HG02610 (cell line): ENCODE data around the gene CDKN1A.
"Not testable (repeated sequence)": the region's sequence is repeated elsewhere in the genome, so short reads cannot be mapped to it uniquely, and the experiment has no call there.

ENCODE experiments used
- ATAC-seq: cut with Tn5 transposase; IDR thresholded peaks from one replicate; pipeline ENCODE4 v1.9.1; 2021; ENCODE audit warnings: mild to moderate bottlenecking, moderate library complexity; ENCODE audit not compliant: unreplicated experiment

The CDKN1A gene

DNA sequence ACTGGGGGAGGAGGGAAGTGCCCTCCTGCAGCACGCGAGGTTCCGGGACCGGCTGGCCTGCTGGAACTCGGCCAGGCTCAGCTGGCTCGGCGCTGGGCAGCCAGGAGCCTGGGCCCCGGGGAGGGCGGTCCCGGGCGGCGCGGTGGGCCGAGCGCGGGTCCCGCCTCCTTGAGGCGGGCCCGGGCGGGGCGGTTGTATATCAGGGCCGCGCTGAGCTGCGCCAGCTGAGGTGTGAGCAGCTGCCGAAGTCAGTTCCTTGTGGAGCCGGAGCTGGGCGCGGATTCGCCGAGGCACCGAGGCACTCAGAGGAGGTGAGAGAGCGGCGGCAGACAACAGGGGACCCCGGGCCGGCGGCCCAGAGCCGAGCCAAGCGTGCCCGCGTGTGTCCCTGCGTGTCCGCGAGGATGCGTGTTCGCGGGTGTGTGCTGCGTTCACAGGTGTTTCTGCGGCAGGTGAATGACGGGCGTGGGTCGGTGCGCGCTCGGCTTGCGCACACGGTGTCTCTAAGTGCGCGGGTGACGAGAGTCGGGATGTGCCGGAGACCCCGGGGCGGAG, at the start of gene CDKN1A:
CDKN1A (plus strand) TSS at position 227 of the 555 bp plus-strand sequence. CDS start 5,388 bp downstream, outside the sequence.
- peak; percentile 50 for ATAC-seq

DNA sequence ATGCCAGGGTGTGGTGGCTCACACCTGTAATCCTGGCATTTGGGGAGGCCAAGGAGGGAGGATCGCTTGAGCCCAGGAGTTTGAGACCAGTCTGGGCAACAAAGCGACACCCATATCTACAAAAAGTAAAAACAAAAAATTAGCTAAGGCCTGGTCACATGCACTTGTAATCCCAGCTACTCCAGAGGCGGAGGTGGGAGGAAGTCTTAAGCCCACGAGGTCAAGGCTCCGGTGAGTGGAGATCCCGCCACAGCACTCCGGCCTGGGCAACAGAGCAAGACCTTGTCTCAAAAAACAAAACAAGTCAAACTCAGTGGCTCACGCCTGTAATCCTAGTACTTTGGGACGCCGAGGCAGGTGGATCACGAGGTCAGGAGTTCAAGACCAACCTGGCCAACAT, 48.7 kb upstream of the CDKN1A start:
- ATAC-seq: no peak

DNA sequence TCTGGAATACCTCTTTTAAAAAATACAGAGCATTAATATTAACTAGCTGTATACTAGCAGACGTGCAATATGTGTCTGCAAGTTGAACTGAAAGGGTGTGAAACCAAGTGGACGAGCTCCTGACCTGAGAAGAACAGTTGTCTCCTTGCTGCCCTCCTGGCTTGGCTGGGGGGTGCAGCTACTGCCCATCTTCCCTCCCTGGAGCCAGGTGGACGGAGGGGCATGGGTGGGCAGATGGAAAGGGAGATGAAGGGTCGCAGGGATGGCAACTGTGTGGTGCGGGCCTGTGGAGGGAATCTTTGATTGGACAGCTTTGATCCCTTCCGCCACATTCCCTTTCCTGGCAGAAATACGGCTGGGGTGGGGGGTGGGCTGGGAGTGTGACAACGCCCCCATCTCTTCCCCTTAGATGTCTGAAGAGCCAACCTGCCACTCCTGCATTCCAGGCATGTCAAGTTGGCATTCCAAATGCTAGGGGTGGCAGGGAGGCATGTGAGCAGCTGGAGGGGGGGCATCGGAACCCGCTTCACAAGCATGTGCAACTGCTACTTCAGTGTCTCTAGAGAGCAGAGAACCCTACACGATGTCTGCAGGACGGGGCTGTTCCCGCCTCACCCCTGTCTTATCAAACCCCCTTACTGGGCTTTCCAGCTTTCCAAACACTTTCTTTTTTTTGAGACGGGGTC, 47.0 kb upstream of the CDKN1A start:
- ATAC-seq: no peak

DNA sequence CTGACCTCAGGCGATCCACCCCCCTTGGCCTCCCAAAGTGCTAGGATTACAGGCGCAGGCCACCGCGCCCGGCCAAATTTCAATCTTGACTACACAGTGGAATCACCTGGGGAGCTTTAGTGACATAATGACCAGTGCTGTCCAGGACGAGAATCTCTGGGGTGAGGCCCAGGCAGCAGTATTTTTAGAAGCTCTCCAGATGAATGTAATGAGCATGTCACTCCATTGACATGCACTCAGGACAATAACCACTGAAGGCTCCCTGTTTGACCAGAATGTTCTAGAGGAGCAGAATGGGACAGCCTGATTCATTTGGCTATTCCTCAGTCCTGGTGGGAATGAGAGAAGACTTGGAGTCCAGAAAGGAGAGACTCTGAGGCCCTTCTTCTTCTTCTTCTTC, 45.1 kb upstream of the CDKN1A start:
- ATAC-seq: no peak

DNA sequence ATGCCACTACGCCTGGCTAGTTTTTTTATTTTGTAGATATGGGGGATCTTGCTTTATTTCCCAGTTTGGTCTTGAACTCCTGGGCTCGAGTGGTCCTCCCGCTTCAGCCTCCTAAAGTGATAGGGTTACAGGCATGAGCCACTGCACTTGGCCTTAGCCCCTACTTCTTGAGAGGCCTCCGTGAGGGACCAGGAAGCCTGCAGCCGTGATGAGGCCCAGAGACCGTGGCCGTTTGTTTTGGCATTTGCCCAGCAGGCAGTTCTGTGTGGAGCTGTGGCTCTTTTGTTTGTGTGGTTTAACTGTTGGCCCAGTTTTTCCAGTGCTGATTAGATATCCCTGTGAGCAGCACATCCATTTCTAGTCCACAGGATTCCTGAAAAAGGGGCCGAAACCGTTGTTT, 44.6 kb upstream of the CDKN1A start:
- ATAC-seq: no peak

DNA sequence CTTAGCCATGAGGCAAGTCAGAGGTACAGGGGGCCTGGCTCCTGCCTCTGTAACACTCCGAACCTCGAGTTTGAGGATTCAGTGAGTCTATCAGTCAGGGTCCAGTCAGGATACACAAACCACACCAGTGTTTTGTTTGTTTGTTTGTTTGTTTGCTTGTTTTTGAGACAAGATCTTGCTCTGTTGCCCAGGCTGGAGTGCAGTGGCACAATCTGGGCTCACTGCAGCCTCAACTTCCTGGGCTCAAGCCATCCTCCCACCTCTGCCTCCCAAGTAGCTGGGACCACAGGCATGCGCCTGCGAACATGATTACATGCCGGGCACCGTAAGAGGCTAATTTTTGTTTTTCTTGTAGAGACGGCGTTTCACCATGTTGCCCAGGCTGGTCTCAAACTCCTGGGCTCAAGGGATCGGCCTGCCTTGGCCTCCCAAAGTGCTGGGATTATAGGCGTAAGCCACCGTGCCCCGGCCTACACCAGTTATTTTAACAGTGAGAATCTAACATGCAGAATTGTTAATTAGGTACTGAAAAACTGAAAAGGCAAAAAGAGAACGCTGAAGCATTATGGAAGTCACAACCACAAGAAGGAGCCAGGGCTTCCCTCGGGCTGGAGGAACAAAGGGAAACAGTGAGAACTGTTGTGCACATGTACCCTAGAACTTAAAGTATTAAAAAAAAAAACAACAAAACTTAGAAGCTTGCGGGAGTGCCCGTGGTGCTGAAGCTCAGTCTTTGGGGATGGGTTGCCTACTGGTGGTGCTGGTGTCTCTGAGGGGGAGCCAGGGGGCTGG, 44.0 kb upstream of the CDKN1A start:
- ATAC-seq: no peak

DNA sequence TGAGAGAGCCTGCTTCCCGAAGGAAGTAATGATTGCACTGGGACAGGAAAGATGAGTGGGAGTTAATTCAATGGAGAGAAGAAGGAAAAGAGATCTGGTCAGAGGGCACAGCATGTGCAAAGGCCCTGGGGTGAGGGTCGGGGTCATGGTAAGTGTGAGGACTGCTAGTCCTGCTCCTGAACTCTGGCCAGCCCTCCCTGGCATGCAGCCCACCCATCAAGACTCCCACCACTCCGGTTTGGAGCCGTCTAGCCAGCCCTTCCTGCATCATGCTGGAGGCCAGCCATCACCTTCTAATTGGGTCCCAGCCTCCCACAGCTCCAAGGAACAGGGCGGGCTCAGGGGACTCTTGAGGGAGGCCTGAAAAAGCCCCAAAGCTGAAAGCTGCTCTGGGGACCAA, 42.2 kb upstream of the CDKN1A start:
- no peak for ATAC-seq

DNA sequence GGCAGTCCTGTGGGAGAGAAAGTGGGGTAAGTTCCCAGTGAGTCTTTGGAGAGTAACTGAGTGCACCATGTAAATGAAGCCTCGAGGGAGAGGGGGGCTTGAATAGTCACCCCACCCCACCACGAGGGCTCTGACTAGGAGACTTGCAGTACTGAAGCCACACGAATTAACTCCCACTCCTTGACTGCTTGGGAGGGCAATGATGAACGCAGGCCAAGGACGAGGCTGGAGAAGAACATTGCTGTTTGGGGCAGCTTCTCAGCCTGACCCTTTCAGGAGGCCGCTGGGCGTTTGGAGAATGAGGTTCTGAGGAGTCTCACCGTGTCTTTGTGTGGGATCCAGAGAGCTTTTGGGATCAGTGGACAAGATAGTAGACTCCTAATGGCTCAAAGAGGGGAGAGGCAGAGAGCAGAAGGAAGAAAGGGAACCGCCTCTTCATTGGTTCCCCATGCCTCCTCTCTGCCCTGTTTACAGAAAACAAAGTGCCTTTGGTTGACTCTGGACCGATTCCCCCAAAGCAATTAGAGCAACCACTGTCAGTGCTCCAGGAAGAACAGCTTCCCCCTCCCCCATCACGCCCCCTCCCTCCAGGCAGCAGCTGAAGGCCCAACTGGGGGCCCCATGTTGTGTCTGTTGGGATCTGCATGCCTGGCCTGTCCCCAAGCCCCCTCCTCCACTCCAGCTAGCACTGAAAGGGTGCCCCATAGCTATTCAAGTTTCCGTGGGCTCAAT, 41.7 kb upstream of the CDKN1A start:
- no peak for ATAC-seq

DNA sequence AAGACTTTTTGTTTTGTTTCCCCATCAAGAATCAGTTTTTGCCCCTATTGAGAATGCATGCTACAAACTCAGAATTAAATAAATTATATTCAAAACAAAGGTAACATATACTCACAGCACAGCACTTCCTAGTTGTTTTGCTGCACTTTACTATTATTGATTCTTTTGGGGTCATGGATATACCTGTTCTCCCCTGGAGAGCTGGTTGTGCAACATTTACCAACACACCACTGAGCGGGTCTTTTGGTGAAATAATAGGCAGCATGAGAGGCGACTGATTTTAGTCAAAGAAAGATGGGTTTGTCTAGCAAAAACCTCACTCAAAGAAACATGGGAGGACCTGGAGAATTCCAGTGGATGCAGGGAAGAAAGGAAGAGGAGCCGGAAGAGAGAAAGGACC, 39.9 kb upstream of the CDKN1A start:
- no peak for ATAC-seq

DNA sequence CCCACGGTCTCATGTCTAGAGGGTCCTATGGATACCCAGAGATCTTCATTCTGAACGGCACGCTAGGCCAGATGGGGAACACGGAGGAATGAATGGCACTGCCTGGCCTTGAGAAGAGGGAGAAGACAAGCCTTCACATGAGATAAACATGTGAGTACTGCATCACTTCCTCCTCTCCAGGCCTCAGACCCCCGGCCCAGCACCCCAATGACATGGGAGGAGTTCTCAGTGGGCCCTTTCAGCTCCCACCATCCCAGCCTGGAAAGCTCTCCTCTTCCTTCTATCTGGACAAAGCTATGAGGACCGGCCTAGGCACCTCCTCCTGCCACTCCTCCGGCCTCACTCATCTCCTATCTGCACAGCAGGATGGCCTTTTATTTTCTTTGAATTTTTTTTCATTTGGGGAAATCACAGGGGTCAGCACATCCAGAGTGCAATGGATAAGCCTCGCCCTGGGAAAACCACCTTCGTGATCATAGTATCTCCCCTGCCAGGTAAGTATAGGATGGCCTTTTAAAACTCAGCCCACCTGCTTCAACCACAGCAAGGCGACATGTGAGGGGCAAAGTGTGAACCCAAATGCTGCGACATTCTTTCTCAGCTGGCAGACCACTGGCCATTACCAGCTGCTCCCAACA, 39.2 kb upstream of the CDKN1A start:
- ATAC-seq: no peak

DNA sequence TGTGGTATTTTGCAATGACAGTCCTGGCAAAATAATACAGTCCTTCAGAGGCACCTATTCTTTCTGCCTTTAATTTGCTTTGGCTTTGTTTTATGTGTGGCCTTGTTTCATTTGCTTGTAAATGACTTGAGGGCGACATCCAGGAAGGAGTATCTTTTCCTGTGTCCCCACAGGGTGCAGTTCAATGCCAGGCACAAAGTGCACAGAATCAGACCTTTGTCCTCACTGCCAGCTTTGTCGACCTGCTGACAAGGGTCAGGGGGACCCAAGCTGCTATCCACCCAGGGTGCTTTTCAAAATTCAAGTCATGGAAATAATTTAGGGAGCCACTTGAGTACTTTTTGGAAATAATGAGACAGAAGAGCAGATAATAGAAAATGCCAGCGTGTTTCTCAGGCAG, 37.0 kb upstream of the CDKN1A start:
- no peak for ATAC-seq

DNA sequence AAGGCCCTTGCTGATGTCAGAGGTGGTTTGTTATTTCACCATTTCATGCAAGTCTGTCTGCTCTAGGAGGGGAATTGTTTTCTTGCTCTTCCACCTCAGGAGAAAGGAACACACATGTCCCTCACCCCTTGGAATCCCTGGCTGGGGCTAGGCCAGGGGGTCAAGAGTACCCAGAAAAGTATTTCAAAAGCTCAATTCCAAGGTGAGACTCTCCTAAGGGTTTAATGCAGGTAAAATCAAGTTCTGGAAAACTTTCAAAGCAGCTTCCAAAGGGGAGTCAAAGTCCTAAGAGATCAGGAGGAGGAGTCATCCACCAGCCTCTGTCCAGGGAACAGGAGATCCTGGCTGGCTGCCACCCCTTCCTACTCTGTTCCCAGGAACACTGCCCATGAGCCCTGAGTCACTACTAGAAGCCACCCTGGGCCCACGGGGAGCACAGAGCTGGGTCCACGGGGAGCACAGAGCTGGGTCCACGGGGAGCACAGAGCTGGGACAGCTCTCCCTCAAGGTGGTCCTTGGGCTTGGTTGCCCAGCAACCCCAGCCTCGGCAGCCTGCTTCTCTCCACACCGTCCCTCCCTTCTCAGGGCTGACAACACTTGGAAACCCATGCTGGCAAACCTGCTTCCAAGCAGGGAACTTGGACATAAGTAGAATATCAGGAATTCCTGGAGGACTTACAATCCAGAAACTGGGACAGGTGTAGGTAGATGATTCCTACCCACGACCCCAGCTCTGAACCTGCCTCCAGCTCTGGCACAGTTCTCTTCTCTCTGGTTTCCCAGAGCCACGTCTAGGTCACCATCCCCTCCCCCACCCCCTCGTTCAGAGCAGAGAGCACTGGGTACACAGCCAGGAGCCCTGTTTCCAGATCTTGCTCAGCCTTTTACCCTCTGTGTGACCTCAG, 35.3 kb upstream of the CDKN1A start:
- no peak for ATAC-seq

DNA sequence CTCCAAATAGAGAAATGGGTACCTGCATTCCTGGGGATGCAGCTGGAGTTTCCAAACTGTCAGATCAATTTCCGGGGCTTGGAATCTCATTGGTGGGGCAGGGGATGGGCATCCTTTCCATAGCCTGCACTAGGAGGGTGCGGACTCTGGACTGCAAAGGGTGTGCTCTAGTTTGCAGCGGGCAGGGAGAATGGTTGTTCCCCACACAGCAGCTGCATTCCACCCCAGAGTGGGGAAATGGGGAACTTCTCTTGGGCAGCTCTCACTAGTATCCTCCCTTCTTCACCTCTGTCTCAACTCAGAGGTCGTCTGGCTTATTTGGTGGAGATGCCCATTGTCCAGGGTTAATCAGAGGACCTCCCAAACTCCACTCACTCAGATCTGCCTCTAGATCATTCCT, 34.5 kb upstream of the CDKN1A start:
- ATAC-seq: no peak

DNA sequence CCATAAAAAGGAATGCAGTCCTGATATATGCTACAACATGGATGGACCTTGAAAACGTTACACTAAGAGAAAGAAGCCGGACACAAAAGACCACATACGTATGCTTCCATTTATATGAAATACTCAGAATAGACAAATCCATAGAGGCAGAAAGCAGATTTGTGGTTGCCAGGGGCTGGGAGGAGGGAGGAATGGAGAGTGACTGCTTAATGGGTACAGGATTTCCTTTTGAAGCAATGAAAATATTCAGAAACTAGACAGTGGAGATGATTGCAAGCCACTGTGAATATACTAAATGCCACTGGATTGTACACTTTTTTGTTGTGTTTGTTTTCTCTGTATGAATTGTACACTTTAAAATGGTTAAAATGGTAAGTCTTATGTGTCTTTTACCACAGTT, 29.4 kb upstream of the CDKN1A start:
- ATAC-seq: no peak

DNA sequence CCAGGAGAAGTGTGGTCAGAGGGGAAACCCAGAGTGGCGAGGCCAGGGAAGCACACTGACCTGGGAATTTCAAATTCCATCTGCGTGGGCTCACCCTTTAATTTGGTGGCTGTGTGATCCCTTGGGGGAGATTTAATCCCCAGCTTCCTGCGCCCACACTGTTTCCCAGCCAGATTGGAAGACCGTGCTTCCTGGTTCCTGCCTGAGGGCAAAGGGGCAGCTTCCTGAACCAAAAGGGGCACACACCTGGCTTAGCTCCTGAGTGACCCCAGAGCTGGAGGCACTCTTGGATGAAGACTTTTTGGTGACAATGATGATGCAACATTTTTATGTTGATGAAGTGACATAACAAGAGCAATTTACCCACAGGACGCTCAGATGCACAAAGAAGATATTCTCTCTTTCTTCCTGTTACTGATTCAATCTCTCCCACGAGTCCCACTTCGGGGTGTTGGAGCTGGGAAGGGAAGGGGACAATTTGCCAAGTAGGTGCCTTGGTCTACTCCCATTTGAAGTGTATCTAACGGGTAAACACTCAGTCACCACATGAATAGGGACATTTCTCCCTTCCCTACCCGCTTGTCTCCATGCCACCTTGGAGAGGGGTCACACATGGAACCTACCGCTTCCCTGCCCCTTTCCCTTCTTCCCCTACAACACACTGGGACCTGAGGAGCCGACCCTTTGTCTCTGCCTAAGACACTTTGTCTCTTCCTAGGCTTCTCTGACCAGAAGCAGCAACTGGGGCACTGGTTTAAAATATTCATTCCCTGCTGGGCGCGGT, 28.6 kb upstream of the CDKN1A start:
- ATAC-seq: no peak

DNA sequence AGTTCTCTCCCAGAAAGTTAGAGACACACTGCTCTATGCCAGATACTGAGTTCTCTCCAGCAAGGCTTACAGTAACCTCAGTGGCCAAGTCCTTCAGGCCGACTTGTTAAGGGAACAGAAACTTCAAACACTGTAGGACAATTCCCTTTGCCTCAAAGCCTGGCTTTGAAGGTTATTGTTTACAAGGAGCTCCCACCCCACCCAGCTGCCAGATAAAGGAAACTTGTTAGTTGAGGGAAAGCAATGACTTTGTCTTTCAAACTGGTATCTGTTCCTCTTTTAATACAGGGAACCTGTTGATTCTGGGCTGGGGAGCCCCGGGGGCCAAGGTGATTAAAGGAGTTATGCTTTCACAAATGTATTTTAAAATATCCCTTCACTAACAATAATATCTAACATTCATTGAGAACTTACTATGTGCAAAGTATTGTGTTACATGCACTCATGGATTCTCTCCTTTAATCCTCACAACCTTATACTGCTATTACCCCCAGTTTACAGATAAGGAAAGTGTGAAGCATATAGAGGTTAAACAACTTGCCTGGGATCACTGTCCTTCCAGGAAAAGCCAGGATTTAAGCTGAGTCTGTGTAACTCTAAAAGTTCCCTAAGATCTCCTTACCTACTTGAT, 27.6 kb upstream of the CDKN1A start:
- peak; percentile 83 for ATAC-seq

DNA sequence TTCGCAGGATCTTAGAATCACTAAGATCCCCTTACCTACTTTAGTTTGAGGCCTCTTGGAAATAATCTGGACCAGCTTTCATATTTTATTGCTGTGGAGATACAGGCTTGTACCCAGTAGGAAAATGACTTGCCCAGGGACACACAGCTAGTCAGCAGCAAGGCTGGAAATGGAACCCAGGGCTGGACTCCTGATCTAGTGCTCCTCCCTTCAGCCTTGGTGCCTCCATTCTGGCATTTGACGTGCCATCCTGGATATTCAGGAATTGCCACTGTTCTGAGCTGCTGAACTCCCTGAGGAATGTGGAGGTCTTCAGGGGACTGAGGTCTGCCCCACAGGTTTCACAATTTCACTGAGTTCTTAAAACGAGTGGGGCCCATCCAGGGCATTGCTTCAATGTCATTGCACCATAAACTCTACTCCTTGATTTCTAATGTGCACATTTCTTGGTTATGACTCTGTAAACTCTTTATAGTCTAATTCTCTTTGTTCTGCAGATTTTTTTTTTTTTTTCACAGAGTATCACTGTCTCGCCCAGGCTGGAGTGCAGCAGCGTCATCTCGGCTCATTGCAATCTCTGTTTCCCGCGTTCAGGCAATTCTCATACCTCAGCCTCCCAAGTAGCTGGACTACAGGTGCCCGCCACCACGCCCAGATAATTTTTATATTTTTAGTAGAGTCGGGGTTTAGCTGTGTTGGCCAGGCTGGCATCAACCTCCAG, 26.7 kb upstream of the CDKN1A start:
- ATAC-seq: no peak

DNA sequence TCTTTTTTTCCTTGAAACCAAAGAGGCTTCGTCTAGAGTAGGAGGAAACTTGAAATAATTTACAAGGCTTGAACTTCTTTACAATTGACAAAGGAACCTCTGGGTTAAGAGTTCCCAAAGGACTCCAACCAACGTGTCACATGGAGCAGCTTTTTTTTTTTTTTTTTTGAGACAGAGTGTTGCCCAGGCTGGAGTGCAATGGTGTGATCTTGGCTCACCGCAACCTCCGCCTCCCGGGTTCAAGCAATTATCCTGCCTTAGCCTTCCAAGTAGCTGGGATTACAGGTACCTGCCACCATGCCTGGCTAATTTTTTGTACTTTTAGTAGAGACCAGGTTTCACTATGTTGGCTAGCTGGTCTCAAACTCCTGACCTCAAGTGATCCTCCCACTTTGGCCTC, 24.0 kb upstream of the CDKN1A start:
- ATAC-seq: not testable (repeated sequence)
